ENCODE results near the gene SLC46A1.

SLC46A1 gene

DNA sequence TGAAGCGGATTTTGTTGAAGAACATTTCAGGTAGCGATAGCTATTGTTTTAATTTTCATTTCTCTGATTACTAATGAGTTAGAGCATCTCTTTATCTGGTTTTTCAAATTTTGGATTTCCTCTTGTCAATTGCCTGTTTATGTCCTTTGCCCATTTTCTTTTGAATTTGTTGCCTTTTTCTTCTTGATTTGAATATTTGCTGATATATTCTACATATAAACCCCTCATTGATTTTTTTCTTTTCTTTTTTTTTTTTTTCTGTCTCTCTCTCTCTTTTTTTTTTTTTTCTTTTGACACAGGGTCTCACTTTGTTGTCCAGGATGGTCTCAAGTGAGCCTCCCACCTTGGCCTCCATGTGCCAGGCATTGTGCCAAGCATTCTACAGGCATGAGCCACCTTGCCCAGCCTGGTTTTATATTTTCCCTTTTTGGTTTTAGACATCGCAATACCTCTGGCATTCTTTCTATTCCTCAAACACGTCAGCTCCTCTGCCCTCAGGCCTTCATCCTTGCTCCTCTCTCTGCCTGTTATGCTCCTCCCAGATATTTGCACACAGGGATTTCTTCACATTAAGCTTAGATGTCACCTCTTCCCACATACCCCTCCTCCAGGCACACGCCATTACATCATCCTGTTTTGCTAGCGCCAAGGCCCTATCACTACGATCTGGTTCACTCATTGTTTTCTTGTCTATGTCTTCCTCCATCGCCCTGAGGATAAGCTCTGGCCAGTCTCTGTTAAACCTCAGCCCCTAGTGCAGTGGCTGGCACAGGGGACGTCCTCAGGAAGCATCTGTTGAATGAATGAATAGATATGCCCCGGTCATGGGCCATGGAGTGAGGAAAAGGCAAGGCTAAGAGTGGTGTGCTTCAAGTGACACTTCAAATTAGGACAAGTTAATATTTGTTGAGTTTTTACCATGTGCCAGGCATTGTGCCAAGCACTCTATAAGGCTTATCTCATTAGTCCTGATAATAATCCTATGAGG lies 25.9 kb downstream of the SLC46A1 start:
- FAIRE-seq: no peak

DNA sequence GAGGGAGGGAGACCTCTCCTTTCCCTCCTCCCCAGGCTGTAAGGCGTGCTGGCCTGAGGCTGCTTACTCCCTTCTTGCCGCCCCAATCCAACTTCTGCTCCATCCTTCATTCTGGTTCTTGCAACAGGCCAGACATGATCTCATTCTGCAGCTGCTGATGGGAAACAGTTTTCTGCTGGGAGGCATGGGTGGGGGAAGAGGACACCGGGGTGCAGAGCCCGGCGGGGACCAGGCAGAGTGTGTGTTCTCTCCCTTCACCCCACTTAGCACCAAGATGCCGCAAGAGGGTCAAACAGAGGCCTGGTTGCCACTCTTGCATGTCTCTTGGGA lies 33.1 kb downstream of the SLC46A1 start:
- FAIRE-seq: no peak

DNA sequence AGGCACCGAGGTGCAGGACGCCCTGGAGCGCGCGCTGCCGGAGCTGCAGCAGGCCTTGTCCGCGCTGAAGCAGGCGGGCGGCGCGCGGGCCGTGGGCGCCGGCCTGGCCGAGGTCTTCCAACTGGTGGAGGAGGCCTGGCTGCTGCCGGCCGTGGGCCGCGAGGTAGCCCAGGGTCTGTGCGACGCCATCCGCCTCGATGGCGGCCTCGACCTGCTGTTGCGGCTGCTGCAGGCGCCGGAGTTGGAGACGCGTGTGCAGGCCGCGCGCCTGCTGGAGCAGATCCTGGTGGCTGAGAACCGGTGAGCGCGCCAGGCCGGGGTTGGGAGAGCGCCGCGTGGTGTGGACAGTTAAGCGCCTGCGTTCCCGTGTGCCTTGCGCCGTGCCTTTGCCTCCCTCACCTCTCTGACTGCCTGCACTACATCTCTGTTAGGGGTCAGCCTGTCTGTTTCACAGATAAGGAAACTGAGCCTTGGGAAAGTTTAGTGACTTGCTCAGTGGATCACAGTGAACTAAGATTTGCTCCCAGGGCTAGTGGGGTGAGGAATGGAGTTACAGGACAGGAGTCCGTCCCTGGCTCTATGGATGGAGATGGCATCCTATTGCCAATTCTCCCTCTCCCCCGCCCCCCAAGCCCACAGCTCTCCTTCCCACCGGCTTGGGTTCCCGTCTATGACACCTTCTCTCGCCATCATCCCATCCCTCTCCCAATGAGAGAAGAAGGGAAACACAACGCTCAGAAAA lies 33.6 kb downstream of the SLC46A1 start:
- FAIRE-seq: no peak

DNA sequence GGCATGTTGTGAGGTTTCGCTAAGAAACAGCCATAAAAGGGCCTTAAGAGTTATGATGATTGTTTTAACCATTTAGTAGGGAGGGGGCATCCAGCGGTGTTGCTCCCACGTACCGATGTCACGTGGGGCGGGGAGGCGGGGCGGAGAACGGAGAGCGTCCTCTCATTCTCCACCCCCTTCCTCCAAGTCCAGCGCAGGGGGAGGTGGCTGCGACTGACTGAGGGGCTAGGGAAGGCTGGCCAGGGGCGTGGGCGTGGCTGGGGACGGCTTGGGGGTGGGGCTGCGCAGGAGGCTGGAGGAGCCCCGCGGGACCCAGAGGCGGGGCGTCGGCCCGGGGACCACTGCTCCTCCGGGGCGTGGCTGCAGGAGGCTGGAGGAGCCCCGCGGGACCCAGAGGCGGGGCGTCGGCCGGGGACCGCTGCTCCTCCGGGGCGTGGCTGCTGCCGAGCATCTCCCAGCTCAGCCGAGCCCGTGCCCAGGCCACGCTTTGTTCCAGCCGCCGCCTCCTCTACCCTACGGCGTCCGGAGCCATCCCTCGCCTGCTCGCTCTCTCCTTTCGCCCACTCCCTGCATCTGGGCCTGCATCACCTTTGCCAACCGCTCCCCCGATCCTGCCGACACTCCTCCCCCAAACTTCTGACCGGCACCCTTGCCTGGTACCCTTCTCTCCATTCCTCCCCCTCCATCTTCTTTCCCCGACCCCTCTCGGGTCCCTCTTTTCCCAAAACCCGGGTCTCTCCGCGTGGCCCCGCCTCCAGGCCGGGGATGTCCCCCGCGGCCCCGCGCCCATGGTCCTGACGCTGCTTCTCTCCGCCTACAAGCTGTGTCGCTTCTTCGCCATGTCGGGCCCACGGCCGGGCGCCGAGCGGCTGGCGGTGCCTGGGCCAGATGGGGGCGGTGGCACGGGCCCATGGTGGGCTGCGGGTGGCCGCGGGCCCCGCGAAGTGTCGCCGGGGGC lies 34.5 kb downstream of the SLC46A1 start, which contains the start of gene SARM1:
SARM1 (plus strand) TSS at position 450 of the 958 bp plus-strand sequence; CDS start at position 789, 339 bp downstream.
- no peak for FAIRE-seq

DNA sequence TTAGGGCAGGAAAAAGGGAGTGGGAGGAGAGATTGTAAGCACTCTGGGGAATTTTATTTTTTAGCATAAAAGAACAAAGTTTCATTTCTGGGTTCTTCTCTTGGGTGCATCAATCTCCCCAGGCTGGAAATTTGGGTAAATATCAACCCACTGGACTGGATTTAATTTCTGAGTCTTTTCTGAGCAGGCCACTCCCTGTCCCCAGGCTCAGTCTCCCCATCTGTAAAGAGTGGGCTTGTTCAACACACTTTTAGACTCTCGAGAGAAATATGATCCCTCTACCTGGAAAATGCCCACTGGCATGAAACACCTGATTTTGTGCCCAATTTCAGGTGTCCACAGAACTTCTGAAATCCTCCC lies 35.3 kb downstream of the SLC46A1 start:
- FAIRE-seq: no peak

DNA sequence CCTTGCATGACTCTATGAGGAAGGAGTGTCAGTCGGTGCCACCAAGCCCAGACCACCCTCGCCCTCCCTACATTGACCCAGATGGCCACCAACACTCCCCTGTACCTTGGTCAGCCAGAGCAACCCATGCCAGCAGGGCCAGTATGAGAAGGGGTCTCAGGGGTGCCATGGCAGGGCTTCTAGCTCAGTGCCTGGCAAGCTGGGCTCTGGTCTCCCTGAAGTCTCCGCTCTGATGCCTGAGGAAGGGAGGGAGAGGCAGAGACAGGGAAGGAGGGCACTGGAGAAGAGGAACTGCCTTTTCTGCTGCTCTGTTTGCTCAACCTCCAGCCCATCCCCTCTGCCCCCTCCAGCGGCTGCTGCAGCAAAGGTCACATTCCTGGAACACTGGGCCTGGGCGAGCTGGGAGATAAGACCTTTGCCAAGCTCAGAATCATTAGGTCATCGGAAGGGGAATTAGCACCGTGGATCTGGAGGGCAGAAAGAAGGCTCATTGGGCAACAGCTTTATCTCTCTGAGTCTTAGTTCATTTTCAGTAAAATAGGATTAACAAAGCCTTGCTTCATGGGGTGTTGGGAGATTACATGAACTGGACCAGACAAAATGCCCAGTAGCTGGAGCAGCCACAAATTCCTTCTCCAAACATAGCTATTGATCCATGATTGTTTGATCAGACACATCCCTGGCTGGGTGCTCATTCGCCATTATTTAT lies 35.8 kb downstream of the SLC46A1 start, which contains the start of gene VTN:
VTN (minus strand) TSS at position 273 of the 709 bp plus-strand sequence; CDS start at position 169, 104 bp downstream.
- FAIRE-seq: no peak

DNA sequence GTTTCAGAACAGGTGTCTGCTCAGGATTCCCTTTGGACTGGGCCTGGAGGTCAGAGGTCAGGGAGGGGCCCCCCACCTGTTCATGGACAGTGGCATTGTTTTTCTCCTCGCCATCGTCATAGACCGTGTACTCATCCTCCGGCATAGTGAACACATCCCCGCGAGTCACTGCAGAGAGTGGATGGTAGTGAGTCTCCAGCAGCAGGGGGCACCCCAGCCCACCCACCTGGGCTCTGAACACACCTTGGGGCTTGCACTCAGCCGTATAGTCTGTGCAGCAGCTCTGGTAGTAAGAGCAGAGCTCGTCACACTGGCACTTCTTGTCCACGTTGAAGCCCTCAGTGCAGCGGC lies 36.4 kb downstream of the SLC46A1 start:
- FAIRE-seq: no peak

DNA sequence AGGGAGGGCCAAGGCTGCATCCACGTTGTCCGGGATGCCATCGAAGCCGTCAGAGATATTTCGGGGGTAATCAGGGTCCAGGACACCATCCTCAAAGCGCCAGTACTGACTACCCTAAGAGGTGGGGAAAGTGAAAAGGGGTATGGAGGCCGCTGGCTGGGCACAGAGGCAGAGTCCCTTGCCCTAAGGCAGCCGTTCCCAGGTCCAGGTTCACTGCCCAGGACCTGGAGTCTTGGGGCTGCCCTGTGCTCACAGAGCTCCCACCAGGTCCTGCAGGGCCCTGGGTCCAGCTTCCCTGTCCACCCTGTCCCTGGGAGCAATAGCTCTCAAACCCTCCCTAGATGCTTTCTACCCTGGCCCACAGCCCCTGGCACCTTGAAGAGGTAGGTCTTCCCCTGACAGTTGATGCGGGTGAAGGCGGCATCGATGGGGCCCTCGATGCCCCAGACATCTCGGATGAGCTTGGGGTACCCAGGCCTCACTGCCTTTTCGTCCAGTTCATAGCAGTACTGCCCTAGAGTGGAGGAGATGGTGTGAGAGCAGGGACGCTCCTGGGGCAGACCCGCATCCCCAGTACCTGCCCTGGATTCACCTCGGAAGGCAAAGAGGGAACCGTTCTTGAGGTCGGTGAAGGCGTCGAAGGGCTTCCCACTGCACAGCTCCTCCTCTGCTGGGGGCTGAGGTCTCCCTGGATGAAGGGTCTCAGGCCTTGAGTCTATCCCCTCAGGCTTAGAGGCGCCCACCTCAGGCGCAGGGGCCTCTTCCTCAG lies 36.9 kb downstream of the SLC46A1 start:
- FAIRE-seq: no peak

DNA sequence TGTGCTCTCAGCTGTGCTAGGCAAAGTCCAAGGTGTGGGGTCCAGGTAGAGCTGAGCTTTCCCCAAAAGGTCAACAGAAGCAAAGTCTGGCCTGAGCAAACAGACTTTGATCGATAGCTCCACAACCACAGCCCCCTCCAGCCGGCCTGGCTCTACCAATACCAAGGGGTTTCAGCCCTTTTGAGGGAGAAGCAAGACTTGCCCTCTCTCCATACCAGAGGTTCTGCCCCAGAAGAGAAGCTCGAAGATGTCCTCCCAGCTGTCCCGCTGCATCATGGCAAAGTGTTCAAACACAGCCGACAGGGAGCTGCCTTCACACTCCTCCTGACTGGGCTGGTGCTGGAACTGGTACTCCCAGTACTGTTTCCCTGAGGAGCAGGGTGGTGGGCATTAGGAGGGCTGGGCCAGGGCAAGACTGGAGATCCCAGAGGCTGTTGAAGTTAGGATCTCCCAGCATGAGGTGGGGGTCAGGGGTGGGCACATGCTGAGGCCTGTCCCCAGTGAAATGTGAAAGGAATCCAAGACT lies 37.6 kb downstream of the SLC46A1 start:
- no peak for FAIRE-seq

DNA sequence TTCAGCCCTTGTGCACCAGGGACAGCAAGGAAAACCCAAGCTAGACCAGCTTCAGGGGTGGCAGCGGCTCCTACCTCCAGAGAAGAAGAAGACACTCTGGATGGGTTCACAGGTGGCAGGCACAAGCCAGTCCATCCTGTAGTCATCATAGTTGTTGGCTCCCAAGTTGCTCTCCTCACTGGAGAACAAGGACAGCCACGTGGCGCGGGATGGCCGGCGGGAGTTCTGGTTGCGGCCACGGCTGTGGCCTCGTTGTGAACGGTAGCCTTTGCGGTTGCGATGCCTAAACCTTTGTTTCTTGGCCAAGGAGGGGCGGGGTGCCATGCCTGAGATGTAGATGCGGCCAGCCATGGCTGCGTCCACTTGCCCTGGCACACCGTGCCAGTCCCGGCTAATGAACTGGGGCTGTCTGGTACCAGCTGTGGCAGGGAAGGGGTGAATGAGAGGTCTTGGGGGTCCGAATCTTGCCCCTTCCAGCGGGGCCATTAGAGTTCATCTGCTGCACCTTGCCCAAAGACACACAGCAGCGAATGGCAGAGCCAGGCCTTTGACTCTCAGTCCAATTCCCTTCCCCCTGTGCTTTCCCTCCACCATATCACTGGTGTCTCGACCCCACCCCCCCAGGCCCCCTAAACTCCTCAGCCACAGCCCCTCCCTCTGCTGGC lies 38.2 kb downstream of the SLC46A1 start:
- FAIRE-seq: no peak

DNA sequence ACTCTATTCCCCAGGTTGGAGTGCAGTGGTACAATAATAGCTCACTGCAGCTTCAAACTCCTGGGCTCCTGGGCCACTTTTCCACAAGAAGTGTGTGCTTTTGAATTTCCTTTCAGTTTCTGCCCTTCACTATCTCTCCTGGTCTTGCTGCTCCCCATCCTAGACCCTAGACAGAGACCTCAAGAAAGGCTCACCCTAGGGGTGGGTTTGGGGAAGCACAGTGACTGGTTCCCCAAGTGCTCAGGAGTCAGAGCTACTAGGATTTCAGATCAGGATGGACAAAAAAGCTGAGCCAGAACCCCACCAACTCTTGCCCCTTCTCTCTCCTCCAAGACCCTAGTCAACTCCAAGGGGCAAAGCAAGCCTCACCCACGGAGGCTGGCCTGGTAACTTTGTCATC lies 39.4 kb downstream of the SLC46A1 start:
- no peak for FAIRE-seq

DNA sequence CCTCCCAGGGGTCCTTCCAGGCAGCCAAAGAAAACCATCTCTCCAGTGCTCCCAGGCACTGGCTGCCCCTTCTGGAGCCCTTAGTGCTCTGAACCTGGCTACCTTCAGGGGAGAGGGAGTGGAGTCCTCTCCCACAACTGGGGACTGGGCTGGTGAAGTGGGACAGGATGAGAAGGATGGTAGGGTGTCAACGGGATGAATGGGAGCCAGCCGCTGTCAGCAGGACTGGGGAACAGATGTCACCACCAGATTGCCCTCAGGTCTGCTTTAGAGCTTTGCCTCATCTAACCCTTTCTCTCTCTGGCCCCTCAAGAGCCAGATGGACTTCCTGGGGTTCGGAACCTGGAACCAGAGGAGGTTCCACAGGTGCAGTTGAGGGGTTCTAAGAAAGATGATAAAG lies 40.5 kb downstream of the SLC46A1 start:
- FAIRE-seq: no peak

DNA sequence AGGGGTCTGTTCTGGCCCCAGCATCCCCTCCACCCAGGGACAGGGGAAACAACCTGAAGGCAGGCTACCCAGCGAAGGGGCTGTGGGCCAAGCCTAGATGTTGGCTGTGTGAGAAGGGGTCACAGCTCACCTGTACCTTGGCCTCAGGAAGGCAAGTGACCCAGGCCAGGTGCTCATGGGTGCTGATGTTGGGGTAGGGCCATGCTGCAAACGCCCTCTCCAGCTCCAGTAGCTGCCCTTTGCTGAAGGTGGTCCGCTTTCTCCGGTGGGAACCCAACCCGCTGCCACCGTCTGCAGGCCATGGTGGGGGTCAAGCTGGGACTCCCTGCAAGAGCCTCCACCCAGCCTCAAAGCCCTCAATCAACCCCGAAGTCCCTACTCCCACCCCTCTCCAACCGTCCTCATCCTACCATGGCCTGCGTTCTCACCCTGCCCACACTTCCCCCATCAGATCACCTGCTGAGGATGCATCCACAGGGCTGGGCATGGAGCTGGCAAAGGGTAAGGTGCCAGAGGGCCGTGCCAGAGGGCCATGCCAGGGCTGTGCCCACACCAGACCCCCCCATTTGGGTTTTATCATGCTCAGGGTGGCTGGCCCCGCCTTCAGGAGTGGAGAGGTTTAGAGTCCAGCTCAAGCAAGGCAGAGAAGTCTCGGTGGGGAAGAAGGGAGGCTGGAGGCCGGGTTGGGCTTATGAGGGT lies 41.2 kb downstream of the SLC46A1 start, which contains the start of gene SEBOX:
SEBOX (minus strand) TSS at position 535 of the 699 bp plus-strand sequence; CDS start at position 487, 48 bp downstream.
- no peak for FAIRE-seq

DNA sequence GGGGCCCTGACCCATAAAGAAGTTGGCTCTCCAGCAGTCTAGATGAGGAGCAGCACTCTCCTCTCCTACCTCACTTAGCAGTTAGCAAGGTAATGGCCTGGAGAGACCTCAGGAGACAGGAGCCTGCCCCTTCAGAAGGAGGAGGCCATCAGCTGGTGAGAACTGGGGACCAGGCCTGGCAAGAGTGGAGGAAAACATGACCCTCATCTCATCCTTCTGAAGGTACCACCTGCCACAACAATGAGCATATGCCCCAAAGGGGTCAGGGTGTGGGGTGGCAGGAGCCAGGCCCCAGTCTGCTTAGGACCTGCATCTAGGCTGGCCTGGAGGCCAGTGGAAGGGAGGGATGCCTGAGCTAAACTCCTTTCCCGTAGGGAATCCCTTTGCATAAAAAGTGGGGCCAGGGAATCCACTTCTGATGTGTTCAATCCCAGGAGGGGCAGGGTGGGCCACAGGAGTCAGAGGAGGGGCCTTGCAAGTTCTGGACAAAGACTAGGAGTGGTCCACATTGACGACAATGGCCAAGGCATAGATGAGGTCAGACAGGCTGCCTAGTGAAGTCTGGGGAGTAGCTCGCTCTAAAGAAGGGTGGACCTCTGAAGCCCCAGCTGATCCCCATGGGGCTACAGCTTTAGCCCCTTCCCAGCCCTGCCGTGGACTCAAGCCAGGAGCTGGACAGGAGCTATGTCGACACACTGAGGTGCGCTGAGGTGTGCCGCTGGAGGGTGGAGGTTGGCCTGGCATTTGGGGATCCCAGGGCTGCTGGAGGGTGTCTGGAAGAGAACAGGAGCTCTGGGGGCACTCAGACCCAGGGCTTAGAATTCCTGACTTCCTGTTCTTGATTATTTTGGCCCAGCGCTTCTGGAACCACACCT lies 42.0 kb downstream of the SLC46A1 start:
- no peak for FAIRE-seq

DNA sequence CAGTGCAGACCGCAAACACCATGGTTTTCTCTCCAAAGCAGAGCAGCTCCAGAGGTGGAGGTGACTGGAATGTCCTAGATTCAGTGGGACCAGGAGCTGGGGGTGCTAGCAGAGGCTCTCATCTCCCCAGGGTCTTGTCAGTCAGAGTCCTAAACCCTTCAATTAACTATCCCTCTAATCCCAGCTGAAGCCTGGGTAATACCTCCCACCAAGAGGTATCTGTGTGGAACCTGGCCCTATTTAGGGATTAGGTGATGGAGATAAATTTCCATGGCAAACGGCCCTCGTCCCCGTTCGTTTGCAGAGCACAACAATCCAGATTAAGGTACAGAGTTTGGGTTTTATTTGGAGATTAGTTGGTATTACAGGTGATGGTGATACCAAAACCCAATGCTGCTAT lies 42.8 kb downstream of the SLC46A1 start:
- no peak for FAIRE-seq

DNA sequence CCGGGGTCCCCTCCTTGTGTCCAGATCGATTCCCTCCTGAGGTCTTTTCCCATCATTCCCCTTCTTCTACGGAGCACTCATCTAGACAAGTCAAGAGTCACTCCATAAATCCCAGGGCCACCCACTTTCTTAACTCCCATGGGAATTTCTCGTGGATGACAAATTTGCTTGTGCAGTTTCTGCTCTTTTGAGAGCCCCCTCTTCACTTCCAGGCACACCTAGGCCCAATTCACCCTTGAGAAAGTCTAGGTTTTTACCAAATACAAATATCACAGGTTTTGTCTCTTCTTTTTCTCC lies 48.2 kb downstream of the SLC46A1 start:
- FAIRE-seq: no peak

DNA sequence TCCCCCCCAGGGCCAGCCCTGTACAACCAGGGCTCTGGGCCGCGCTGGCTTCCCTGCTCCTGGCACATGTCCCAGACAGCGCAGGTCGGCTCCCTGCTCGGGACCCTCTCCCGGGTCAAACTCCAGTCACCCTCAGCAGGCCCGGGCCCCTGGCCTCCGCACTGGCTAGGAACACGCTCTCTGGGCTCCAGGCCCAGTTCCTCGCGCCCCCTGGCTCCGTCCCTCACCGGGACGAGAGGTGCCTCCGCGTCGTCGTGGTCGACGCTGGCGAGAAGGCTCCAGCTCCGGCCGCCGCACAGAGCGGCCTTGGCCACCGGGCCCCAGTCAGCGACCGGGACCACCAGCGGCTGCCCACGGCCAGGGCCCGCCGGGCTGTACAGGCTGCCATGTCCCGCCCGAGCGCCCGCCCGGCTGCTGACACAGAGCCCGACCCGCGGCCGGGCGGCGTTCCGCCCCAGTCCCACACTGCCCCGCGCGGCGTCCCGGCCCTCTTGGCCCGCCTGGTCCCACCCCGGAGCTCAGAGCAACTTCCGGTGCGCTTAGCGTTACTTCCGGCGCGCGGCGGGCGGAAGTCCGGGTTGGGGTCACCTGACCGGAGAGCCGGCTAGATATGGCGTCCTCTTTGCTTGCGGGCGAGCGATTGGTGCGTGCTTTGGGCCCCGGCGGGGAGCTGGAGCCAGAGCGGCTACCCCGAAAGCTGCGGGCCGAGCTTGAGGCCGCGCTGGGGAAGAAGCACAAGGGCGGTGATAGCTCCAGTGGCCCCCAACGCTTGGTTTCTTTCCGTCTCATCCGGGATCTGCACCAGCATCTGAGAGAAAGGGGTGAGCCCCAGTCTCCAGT lies 48.7 kb downstream of the SLC46A1 start, which contains the start of gene POLDIP2:
POLDIP2 (minus strand) TSS at position 467 of the 840 bp plus-strand sequence; CDS start at position 388, 79 bp downstream.
- FAIRE-seq: no peak

DNA sequence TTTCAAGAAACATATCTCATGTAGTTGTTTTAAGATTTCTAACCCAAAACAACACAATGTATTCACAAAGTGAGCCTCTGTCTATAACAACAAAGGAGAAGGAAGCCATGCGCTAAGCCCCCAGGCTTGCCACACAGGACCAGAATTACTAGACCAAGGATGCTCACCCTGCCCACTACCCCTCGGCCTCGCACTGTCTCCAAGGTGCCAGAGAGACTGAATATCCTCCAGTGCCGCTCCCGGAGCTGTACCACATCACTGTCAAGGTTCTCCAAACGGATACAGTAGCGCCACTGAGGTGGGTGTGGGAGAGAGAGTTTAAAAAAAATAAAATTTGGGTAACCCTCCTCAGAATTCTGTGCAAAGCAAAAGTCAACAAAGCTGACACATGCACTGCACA lies 55.7 kb downstream of the SLC46A1 start:
- no peak for FAIRE-seq
